Dedifferentiated amniotic fluid mesenchymal stem cell (primary cell): Measurements from ENCODE around the gene TMEM62.
"Not testable (repeated sequence)": the region's sequence is repeated elsewhere in the genome, so short reads cannot be mapped to it uniquely, and the experiment has no call there.

Experiments used
- DNase-seq: peaks from one replicate; pipeline ENCODE4 v3.0.0-alpha.2; 2016; ENCODE audit errors: extremely low spot score

Gene TMEM62

DNA sequence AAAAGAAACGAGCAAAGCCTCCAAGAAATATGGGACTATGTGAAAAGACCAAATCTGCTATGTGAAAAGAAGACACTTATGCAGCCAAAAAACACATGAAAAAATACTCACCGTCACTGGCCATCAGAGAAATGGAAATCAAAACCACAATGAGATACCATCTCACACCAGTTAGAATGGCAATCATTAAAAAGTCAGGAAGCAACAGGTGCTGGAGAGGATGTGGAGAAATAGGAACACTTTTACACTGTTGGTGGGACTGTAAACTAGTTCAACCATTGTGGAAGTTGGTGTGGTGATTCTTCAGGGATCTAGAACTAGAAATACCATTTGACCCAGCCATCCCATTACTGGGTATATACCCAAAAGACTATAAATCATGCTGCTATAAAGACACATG lies 43.8 kb downstream of the TMEM62 start:
- not testable (repeated sequence) for DNase-seq

DNA sequence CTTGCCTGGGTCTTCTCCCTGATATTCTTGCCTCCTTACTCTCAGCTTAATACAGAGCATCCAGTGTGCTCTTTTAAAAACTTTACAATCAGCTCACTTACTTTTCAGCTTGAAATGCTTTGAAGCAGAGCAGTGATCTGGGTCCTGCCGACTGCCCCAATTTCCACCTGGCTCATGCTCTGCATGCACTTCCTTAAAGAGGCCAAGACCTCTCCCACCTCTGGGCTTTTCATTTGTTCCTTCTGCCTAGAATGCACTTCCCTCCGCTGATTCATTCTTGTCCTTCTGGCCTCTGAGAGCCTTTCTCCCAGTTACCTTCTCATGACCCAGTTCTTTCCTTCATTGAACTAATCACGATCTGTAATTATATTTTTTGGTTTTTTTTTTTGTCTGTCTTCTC lies 49.9 kb downstream of the TMEM62 start:
- no peak for DNase-seq

DNA sequence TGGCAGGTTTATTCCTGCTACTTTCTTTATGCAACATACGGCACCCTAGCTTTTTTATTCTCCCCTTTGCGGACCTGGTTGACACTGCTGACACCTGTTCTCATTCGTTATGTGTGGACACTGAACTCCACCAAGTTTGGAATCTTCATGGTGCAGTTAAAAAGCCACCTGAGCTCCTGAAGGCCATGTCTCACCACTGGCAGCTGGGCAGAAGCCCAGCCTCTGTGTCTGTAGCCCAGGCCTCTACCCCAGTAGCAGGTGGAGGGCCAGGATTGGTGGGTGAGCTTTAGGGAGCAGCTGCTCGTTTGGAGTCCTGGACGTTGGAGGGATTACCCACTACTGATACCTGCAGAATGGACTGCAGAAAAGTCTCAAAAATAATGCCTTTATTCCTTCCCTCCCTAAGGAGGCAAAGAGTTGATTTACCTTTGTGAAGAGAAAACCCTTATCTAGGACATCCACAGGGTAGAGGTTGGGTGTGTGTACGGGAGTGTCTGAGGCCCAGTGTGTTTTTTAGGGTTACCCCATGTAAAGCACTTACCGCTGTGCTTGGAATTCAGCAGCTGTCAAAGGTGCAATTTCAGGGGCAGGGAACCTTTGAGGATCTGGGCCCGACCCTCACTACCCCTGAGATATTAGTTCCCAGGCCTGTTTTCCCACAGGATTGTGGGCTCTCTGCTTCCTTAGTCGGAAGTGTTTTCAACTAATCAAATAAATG lies 51.2 kb downstream of the TMEM62 start:
- no peak for DNase-seq

DNA sequence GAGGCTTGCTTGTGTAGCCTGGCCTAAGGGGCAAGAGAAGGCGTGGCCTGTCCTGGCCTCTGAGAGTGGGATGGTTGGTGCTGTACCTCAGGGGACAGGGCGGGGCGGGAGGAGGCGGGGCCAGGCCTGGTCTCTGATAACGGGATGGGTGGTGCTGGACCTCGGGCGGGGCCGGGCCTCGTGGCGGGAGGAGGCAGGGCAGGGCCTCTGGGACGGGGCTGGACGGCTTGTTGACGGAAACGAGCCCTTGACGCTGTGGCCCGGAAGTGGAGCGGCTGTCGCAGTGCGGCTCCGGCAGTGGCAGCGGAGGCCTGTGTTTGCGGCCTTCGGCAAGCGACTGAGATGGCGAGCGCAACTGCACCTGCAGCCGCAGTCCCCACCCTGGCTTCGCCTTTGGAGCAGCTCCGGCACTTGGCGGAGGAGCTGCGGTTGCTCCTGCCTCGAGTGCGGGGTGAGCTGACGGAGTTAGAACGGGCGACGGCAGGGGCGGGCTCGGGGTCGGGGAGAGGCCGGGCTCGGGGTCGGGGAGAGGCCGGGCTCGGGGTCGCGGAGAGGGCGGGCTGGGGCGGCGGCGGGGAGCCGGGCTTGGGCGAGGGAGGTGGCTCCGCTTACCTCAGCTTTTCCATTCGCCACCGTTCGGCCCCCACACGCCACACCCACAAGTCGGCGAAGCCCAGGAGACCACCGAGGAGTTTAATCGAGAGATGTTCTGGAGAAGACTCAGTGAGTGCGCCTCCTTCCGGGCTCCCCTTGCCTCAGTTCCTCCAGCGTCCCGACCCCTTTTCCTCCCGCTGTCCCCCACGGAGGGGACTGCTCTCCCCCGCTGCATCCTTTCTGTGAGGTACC lies 52.0 kb downstream of the TMEM62 start, which contains the start of gene CCNDBP1:
Gene CCNDBP1, plus strand, starts transcription at position 247 of the 846 bp plus-strand sequence. Its CDS starts 96 bp downstream, at position 343.
- DNase-seq = peak; percentile 59

DNA sequence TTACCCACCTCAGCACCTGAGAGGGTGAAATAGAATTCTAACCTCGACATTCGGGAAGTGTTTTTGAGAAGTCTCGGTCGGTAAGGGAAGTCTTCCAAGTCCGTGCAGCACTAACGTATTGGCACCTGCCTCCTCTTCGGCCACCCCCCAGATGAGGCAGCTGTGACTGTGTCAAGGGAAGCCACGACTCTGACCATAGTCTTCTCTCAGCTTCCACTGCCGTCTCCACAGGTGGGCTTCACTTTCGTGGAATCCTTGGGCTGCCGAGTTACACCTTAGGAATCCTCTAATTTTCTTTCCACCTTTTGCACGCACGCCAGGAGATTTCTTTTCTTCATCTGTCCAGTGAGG lies 52.6 kb downstream of the TMEM62 start:
- DNase-seq = no peak

DNA sequence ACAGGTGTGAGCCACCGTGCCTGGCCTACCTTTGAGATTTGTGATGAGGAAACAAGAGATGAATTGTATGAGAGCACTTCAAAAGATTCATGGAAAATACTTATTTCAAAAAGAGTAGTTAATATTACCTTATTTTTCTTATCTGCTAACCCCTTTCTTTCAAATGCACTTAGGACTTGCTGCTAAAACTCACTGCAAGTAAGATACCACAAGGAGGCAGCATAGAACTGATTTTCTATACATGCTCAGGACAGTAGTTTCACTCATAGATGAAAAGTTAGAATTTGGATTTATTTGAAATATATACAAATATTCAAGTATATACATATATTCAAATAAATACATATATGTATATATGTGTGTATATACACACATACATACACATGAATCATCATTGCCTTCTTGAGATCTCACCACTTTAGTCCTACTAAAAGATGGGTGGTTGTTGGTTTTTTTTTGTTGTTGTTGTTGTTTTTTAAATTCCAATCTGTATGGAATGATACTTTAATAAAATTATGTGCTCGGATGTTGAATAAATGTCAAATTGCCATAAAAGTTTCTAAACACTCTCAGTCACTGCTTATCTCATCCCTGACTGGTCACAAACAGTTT lies 54.3 kb downstream of the TMEM62 start:
- DNase-seq = peak; percentile 67

DNA sequence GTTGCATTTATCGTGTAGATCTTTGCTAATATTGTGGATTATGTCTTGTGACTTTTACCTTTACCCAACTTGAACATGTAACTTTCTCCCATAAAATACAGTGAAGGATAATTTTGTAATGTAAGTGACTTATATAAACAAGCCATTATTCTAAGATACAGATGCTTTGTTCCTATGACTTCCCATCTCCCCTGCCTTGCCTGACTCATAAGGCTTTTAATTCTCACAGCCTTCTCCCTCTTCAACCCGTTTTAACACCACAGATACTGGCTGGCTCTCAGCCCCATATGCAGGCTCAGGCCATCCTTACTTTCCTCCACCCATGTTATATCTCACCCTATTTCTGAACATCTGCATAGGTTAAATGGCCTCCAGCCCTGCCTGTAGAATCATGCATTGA lies 55.9 kb downstream of the TMEM62 start:
- no peak for DNase-seq

DNA sequence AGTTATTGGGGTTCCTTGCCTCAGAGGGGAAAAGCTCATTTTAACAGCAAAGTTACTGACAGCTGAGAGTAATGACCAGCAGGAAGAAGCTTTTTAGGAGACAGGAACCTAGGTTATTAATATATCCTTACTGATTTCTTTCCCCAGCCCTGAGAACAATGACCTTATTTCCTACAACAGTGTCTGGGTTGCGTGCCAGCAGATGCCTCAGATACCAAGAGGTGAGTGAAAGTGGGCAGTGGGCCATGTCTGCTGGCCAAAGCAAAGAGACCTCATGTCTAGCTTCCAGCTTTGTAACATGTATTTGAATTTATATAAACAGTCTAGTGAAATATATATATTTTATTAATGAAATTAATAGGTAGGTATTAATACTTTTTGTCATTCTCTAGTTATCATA lies 56.8 kb downstream of the TMEM62 start:
- no peak for DNase-seq

DNA sequence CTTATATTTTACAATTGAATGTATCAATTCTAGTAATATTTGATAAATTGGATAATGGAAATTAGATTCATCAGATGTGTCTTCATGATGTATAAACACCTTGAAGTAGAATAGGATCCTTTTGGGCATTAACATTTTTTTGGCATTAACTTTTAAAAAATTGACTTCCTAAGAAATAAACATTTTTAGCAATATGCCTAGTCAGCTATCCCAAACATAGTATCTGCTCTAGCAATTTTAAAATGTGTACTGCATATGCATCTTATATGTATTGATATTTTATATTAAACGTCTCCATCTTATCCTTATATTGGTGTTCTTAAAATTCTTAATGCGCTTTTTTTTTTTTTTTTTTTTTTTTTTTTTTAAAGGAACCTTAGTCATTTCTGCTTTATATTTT lies 60.3 kb downstream of the TMEM62 start:
- no peak for DNase-seq

DNA sequence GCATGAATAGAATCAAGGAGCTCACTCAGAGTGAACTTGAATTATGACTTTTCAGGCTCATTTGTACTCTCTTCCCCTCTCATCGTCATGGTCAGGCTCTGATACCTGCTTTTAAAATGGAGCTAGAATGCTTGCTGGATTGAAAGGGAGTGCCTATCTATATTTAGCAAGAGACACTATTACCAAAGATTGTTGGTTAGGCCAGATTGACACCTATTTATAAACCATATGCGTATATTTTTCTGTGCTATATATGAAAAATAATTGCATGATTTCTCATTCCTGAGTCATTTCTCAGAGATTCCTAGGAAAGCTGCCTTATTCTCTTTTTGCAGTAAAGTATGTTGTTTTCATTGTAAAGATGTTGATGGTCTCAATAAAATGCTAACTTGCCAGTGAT lies 61.4 kb downstream of the TMEM62 start:
- DNase-seq = no peak

DNA sequence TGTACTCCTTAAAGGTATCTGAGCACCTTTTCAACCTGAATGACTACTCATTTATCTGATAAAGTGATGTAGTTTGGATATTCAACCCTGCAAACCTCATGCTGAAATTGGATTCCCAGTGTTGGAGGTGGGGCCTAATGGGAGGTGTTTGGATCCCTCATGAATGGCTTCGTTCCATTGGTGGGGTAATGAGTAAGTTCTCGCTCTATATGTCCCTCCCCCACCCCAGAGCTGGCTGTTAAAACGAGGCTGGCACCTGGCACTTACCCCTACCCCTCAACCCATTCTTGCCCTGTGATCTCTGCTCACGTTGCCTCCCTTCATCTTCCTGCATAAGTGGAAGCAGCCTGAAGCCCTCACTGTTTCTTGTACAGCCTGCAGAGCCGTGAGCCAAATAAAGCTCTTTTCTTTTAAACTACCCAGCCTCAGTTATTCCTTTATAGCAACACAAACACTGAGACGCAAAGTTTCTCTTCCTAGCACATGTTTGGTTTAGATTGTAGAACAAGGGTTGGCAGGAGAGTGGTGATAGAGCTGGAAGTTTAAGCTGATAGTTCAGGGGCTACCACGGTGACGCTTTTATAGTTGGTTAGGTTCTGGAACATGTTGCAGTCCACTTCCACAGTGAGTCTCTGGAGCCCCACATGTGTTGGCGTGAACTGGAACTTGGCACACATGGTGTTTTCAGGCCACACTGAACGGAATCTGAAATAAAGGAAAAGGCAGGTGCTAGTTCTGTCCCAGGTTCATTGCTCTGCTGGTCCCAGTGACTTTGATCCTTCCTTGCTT lies 63.6 kb downstream of the TMEM62 start:
- DNase-seq = no peak

DNA sequence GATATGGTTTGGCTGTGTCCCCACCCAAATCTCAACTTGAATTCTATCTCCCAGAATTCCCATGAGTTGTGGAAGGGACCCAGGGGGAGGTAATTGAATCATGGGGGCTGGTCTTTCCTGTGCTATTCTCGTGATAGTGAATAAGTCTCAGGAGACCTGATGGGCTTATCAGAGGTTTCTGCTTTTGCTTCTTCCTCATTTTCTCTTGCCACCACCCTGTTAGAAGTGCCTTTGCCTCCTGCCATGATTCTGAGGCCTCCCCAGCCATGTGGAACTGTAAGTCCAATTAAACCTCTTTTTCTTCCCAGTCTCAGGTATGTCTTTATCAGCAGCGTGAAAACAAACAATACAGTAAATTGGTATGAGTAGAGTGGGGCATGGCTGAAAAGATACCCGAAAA lies 64.4 kb downstream of the TMEM62 start:
- DNase-seq = not testable (repeated sequence)

DNA sequence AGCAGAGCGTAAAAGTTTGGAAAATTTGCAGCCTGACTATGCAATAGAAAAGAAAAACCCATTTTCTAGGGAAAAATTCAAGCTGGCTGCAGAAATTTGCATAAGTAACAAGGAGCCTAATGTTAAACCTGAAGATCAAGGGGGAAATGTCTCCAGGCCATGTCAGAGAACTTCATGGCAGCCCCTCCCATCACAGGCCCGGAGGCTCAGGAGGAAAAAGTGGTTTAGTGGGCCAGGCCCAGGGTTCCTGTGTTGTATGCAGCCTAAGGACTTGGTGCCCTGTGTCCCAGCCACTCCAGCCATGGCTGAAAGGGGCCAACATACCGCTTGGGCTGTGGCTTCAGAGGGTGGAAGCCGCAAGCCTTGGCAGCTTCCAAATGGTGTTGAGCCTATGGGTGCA lies 65.2 kb downstream of the TMEM62 start:
- DNase-seq = not testable (repeated sequence)

DNA sequence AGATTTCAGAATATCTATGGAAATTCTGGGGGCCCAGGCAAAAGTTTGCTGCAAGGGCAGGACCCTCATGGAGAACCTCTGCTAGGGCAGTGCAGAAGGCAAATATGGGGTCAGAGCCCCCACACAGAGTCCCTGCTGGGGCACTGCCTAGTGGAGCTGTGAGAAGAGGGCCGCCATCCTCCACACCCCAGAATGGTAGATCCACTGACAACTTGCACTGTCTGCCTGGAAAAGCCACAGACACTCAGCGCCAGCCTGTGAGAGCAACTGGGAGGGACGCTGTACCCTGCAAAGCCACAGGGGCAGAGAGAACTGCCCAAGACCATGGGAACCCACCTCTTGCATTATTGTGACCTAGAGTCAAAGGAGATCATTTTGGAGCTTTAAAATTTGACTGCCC lies 65.6 kb downstream of the TMEM62 start:
- DNase-seq = no peak

DNA sequence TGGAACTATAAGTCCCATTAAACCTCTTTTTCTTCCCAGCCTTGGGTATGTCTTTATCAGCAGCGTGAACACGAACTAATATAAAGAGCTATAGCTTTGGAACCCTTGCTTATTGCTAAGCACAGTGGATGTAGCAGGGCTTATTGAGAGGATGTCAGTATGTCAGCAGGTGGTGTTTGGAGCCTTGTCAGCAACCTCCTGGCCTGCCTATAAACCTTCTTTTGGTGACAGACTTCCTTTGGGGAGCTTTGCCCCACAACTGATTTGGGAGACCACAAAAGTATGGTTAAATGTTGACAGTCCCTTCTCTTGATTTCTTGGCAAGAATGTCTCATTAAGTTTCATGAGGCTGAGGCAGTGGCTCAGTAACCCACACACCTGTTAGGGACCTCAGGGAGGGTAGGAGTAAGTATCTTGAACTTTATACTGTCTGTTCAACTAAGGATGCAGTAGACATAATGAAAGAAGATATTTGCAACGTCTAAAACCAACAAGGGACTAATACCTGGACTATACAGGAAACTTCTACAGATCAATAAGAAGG lies 66.6 kb downstream of the TMEM62 start:
- no peak for DNase-seq

DNA sequence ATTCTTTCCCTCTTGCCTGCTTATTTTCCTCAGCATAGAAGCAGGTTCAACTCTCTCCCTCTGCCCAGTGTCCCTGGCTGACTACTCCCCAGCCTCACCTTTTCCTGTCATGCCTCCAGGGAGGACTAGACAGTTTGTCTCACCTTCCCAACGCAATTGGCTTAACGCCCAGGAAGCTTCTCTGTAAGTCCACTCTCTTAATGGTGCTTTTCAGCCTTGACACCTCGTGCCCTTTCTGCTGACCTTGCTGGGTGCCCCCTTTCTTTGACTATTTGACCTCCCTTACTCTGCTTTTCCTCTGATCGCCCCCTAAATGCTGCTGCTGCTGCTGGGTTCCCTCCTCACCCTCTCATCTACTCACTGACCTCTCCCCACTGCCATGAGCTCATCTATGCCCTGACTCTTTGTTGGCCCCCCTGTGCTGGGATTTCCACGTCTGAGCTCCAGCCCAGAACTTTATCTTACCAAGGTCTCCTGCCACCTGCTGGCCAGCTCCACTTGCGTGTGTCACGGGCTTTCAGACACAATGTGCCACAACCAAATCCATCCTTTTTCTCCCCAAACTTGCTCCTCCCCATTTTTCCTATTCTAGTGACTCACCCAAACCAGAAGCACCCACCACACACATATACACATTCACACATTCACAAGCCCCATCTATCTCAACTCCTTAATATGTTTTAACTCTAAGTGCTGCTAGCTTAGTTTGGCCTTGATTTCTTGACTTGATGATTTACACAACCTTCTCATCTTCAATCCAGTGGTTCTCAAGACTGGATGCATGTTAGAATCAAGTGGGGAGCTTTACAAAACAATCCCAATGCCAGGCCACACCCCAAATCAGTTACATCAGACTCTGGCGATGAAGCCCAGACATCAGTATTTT lies 70.9 kb downstream of the TMEM62 start:
- DNase-seq = peak; percentile 50

DNA sequence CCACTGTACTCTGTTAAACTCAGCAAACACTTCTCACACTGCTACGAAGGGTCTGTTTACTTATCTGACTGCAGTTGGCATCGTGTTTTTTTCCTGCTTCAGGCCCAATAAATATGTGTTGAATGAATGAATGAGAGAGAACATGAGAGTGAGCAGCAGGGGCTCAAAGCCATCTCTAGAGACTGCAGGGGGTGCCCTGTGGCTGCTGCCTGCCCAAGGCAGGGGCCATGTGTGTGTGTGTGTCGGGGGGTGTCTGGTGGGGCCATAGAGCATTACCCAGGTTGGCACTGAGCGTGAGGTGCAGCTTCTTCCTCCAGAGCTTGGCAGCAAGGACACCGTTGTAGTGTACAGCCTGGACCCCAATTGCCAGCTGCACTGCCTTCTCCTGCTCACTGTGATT lies 72.7 kb downstream of the TMEM62 start:
- no peak for DNase-seq

DNA sequence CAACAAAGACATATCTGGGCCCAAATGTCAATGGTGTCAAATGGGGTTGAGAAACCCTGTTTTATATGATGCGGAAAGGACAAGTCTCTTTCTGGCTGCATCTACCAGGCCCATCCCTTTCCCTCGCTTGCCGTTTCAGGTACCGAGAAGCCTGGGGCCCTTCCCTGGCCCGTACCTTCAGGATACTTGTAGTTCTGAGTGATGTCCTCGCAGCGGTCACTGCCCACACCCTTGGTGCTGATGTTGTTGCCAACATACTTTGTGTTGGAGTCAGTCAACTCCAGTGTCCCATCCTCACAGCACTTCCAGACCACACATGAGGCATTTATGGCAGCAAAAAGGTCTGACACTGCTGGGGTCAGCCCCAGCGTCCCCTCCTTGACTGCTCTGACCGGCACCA lies 73.6 kb downstream of the TMEM62 start:
- no peak for DNase-seq

DNA sequence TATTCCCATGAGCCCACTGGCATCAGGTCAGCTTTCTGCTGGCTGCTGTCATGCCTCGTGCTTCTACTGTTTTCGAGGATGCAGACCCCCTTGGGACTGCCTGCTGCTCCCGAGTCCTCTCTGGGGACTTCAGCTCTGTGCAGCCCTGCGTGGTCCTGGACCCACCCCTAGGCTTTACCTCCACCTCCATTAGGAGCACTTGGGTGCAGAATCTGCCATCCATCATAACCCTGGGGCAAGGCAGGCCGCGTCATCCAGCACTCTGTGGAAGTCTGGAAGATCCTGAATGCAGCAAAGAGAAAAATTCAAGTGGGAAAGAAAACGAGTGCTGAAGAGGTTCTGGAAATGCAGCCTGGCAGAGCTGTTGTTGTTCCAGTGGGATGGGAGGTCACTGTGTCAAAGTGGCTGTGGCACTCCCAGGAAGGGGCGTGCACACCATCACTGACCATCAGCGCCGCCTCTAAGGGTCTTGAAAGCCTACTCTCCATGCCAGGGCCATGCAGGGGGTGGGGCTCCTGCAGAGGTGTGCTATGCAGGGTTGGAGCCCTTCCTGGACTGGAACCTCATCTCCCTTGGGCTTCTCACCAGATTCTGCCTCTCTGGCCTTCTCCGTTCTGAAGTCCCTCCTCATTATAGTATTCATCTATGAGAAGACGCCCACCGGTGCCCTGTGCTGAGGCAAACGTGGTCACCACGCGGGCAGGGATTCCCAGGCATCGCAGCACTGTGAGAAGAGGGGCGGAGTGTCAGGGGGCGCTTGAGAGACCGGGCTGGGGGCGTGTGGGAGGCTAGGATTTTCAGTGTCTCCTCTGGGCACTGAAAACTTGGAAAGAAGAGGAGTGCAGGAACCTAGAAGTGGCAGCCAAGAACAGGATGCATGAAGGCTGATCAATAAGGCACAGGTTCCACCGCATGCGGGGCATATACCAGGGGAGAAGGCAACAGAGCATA lies 74.9 kb downstream of the TMEM62 start:
- no peak for DNase-seq
